HepG2 (cell line): ENCODE results near the gene SAMD4A. TPM values are rescaled to one million over a fixed set of nuclear protein-coding genes. Genes with fewer than 3 reads are reported as not detected.

Experiments used
- CCAR2 ChIP-seq: fragments of 200-400 bp; formaldehyde crosslinking; optimal IDR thresholded peaks from 2 replicates; pipeline ENCODE3; 2018; ENCODE audit warnings: low read depth, mild to moderate bottlenecking, low read length, moderate library complexity
- IRX3 ChIP-seq: sonication (generic); formaldehyde crosslinking; IDR thresholded peaks from 2 replicates; pipeline ENCODE4 v1.8.1; 2023; ENCODE audit warnings: mild to moderate bottlenecking, low read depth, missing genetic modification reagents, borderline replicate concordance
- KDM3A ChIP-seq: IDR thresholded peaks from 2 replicates; pipeline ENCODE4 v1.6.1; 2018; ENCODE audit warnings: low read depth, missing compliant biosample characterization
- MAFG ChIP-seq: sonication (generic); formaldehyde crosslinking; IDR thresholded peaks from 2 replicates; pipeline ENCODE4 v1.5.1; 2020; ENCODE audit warnings: mild to moderate bottlenecking, missing genetic modification reagents
- MTF2 ChIP-seq: sonication (generic); formaldehyde crosslinking; IDR thresholded peaks from 2 replicates; pipeline ENCODE4 v1.5.0; 2020; ENCODE audit warnings: missing genetic modification reagents, borderline replicate concordance
- MYNN ChIP-seq: sonication (generic); formaldehyde crosslinking; IDR thresholded peaks from 2 replicates; pipeline ENCODE4 v1.4.0; 2020; ENCODE audit warnings: mild to moderate bottlenecking, low read depth, missing genetic modification reagents
- NFE2 ChIP-seq: sonication (generic); formaldehyde crosslinking; IDR thresholded peaks from 2 replicates; pipeline ENCODE4 v1.4.0; 2020; ENCODE audit warnings: missing genetic modification reagents
- PLRG1 ChIP-seq: fragments of 450-650 bp; conservative IDR thresholded peaks from 2 replicates; pipeline ENCODE4 v1.6.1; 2016
- PTBP1 ChIP-seq: fragments of 200-400 bp; formaldehyde crosslinking; IDR thresholded peaks from 2 replicates; pipeline ENCODE4 v1.6.1; 2018; ENCODE audit warnings: low read length, low read depth; ENCODE audit not compliant: poor library complexity, severe bottlenecking
- ZNF432 ChIP-seq: sonication (generic); formaldehyde crosslinking; IDR thresholded peaks from 2 replicates; pipeline ENCODE4 v1.5.0; 2020; ENCODE audit warnings: missing genetic modification reagents, mild to moderate bottlenecking, borderline replicate concordance
- ZNF563 ChIP-seq: sonication (generic); formaldehyde crosslinking; IDR thresholded peaks from 2 replicates; pipeline ENCODE4 v1.8.0; 2022; ENCODE audit warnings: mild to moderate bottlenecking, moderate library complexity, missing genetic modification reagents
- ZNF7 ChIP-seq: IDR thresholded peaks from 2 replicates; pipeline ENCODE4 v1.6.1; 2016; ENCODE audit warnings: missing biosample characterization, missing genetic modification reagents
- ZNF737 ChIP-seq: sonication (generic); formaldehyde crosslinking; IDR thresholded peaks from 2 replicates; pipeline ENCODE4 v1.5.0; 2020; ENCODE audit warnings: missing genetic modification reagents, mild to moderate bottlenecking, borderline replicate concordance
- ZSCAN25 ChIP-seq: sonication (generic); formaldehyde crosslinking; IDR thresholded peaks from 2 replicates; pipeline ENCODE4 v1.8.0; 2022; ENCODE audit warnings: mild to moderate bottlenecking, missing genetic modification reagents
- polyA plus RNA-seq, 8 experiments: library from polyadenylated mRNA; depleted of rRNA in 3 of 8; stranded (reverse) in 7 of 8; unstranded in 1 of 8; fragments of >200 nt; fragmentation: Illumina TruSeq in 4 of 8; extraction: Trizol in 4 of 8; gene quantifications; 2 replicates each; pipeline versions ENCODE4 v1.2.1 to v1.2.3, GENCODE V29; 2011 to 2016; ENCODE audit warnings: low read depth in 4 of 8, missing spikeins in 1 of 8, mixed read lengths in 1 of 8; ENCODE audit not compliant: insufficient read depth in 1 of 8
- total RNA-seq, 5 experiments: library from RNA; depleted of rRNA; stranded (reverse); fragments of >200 nt; fragmentation: Illumina TruSeq; extraction: Trizol; gene quantifications; 2 replicates each; pipeline ENCODE4 v1.2.3, GENCODE V29; 2016; ENCODE audit warnings: low read depth in 1 of 5
- TF ChIP-seq, protein P1 (sequence below): sonication (generic); formaldehyde crosslinking; IDR thresholded peaks from 2 replicates; pipeline ENCODE4 v1.4.0; 2020; ENCODE audit warnings: mild to moderate bottlenecking, missing genetic modification reagents
- TF ChIP-seq, protein P2 (sequence below): IDR thresholded peaks from 2 replicates; pipeline ENCODE4 v1.6.1; 2012; ENCODE audit warnings: inconsistent platforms
- TF ChIP-seq, protein P3 (sequence below): sonication (generic); formaldehyde crosslinking; IDR thresholded peaks from 2 replicates; pipeline ENCODE4 v1.4.0; 2020; ENCODE audit warnings: missing genetic modification reagents, borderline replicate concordance
- TF ChIP-seq, protein P4 (sequence below): sonication (generic); formaldehyde crosslinking; IDR thresholded peaks from 2 replicates; pipeline ENCODE4 v1.8.0; 2022; ENCODE audit warnings: mild to moderate bottlenecking, missing genetic modification reagents, moderate library complexity
- TF ChIP-seq, protein P5 (sequence below): sonication (generic); formaldehyde crosslinking; IDR thresholded peaks from 2 replicates; pipeline ENCODE4 v1.5.0; 2020; ENCODE audit warnings: missing genetic modification reagents, mild to moderate bottlenecking, borderline replicate concordance
- TF ChIP-seq, protein P6 (sequence below): IDR thresholded peaks from 2 replicates; pipeline ENCODE4 v1.6.1; 2018; ENCODE audit warnings: missing genetic modification reagents

SAMD4A gene
- total and polyA plus RNA-seq, 2 of the 13 experiments (the other 11 are each of a cell fraction or from before 2014, with no cell fraction given), result 11.8 to 13.0 TPM

DNA sequence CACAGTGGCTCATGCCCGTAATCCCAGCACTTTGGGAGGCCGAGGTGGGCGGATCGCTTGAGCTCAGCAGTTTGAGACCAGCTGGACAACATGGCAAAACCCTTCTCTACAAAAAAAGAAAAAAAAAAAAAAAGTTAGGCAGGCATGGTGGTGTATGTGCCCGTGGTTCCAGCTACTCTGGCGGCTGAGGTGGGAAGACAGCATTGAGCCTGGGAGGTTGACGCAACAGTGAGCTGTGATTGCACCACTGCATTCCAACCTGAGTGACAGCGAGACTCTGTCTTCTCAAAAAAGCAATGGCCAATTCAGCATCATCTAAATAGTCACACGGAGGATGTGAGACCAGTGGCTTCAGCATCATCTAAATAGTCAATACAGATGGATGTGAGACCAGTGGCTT, 10.4 kb upstream of the SAMD4A start (continued):
- TF ChIP-seq, protein P1, sequence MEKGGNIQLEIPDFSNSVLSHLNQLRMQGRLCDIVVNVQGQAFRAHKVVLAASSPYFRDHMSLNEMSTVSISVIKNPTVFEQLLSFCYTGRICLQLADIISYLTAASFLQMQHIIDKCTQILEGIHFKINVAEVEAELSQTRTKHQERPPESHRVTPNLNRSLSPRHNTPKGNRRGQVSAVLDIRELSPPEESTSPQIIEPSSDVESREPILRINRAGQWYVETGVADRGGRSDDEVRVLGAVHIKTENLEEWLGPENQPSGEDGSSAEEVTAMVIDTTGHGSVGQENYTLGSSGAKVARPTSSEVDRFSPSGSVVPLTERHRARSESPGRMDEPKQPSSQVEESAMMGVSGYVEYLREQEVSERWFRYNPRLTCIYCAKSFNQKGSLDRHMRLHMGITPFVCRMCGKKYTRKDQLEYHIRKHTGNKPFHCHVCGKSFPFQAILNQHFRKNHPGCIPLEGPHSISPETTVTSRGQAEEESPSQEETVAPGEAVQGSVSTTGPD (CRISPR knock-in tag), result no peak
- TF ChIP-seq CCAR2 (no peak), MTF2 (no peak), NFE2 (CRISPR knock-in tag) (no peak), MAFG (CRISPR knock-in tag) (no peak), IRX3 (CRISPR knock-in tag) (no peak), ZNF432 (CRISPR knock-in tag) (no peak), KDM3A (CRISPR knock-in tag) (0 out of 2 replicates have a peak, but pooled peaks have one; percentile 39), ZNF7 (no peak), PLRG1 (no peak), PTBP1 (no peak), ZSCAN25 (no peak), ZNF737 (CRISPR knock-in tag) (0 out of 2 replicates have a peak, but pooled peaks have one; percentile 53), ZNF563 (CRISPR knock-in tag) (no peak), MYNN (CRISPR knock-in tag) (no peak)
- TF ChIP-seq, protein P2, sequence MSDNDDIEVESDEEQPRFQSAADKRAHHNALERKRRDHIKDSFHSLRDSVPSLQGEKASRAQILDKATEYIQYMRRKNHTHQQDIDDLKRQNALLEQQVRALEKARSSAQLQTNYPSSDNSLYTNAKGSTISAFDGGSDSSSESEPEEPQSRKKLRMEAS, result no peak; the same call in 1 of the 2 replicates
- TF ChIP-seq, protein P3, sequence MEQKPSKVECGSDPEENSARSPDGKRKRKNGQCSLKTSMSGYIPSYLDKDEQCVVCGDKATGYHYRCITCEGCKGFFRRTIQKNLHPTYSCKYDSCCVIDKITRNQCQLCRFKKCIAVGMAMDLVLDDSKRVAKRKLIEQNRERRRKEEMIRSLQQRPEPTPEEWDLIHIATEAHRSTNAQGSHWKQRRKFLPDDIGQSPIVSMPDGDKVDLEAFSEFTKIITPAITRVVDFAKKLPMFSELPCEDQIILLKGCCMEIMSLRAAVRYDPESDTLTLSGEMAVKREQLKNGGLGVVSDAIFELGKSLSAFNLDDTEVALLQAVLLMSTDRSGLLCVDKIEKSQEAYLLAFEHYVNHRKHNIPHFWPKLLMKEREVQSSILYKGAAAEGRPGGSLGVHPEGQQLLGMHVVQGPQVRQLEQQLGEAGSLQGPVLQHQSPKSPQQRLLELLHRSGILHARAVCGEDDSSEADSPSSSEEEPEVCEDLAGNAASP (CRISPR knock-in tag), result 0 out of 2 replicates have a peak, but pooled peaks have one; percentile 29
- TF ChIP-seq, protein P4, sequence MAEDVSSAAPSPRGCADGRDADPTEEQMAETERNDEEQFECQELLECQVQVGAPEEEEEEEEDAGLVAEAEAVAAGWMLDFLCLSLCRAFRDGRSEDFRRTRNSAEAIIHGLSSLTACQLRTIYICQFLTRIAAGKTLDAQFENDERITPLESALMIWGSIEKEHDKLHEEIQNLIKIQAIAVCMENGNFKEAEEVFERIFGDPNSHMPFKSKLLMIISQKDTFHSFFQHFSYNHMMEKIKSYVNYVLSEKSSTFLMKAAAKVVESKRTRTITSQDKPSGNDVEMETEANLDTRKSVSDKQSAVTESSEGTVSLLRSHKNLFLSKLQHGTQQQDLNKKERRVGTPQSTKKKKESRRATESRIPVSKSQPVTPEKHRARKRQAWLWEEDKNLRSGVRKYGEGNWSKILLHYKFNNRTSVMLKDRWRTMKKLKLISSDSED, result no peak
- TF ChIP-seq, protein P5, sequence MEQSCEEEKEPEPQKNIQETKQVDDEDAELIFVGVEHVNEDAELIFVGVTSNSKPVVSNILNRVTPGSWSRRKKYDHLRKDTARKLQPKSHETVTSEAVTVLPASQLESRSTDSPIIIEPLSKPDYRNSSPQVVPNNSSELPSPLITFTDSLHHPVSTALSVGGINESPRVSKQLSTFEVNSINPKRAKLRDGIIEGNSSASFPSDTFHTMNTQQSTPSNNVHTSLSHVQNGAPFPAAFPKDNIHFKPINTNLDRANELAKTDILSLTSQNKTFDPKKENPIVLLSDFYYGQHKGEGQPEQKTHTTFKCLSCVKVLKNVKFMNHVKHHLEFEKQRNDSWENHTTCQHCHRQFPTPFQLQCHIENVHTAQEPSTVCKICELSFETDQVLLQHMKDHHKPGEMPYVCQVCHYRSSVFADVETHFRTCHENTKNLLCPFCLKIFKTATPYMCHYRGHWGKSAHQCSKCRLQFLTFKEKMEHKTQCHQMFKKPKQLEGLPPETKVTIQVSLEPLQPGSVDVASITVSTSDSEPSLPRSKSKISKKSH (CRISPR knock-in tag), result no peak
- TF ChIP-seq, protein P6, sequence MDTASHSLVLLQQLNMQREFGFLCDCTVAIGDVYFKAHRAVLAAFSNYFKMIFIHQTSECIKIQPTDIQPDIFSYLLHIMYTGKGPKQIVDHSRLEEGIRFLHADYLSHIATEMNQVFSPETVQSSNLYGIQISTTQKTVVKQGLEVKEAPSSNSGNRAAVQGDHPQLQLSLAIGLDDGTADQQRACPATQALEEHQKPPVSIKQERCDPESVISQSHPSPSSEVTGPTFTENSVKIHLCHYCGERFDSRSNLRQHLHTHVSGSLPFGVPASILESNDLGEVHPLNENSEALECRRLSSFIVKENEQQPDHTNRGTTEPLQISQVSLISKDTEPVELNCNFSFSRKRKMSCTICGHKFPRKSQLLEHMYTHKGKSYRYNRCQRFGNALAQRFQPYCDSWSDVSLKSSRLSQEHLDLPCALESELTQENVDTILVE (CRISPR knock-in tag), result 0 out of 2 replicates have a peak, but pooled peaks have one; percentile 35
